Neuron (in vitro differentiated cells): Measurements from ENCODE around the gene MGMT.

Source experiments
- H2AFZ ChIP-seq: one replicate; pipeline ENCODE4 v1.6.1; 2013; ENCODE audit warnings: low read depth, mild to moderate bottlenecking, inconsistent platforms, low read length, moderate library complexity
- H3K27me3 ChIP-seq: one replicate; pipeline ENCODE4 v1.6.1; 2013; ENCODE audit warnings: low read length; ENCODE audit not compliant: insufficient read depth
- H3K36me3 ChIP-seq: one replicate; pipeline ENCODE4 v1.6.1; 2013; ENCODE audit warnings: low read length; ENCODE audit not compliant: insufficient read depth
- H3K4me1 ChIP-seq: one replicate; pipeline ENCODE4 v1.6.1; 2013; ENCODE audit warnings: low read length; ENCODE audit not compliant: insufficient read depth
- H3K4me3 ChIP-seq: 2 replicates; pipeline ENCODE4 v1.5.1; 2013; ENCODE audit warnings: mild to moderate bottlenecking, low read length, moderate library complexity
- H3K9me3 ChIP-seq: one replicate; pipeline ENCODE4 v1.6.1; 2013; ENCODE audit warnings: low read length

The MGMT gene

DNA sequence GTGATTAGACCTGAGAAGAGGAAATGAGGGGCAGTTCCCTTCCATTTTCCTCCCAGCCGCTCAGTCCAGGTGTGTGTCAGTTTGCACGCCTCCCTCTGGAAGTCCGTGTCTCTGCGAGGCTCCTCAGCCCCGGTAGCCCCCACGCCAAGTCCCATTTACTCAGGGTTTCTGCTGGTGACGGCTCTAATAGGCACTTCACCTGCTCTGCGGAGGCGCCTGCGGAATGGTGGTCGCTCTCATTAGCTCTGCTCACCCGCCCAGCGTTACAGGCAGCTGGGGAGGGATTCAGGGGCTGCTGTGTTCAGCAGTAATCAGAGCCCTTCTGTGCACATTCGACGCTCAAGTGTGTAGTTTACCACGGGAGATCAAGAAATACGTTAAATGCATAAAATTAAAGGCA lies 179.9 kb downstream of the MGMT start:
- Histone ChIP-seq H3K9me3 (no peaks in the 10 kb centered on the region), H3K27me3 (no peaks in the 10 kb centered on the region), H3K4me1 (no peaks in the 10 kb centered on the region), H3K36me3 (no peaks in the 10 kb centered on the region), H2AFZ (no peak overlapping the region), H3K4me3 (no peak overlapping the region)

- H2AFZ ChIP-seq: no peak overlapping the region
- no peaks in the 10 kb centered on the region for H3K9me3 ChIP-seq
- no peaks in the 10 kb centered on the region for H3K27me3 ChIP-seq
- H3K4me1 ChIP-seq: no peaks in the 10 kb centered on the region
- no peak overlapping the region for H3K4me3 ChIP-seq
- no peaks in the 10 kb centered on the region for H3K36me3 ChIP-seq
Observed at GRCh38 chr10:129647590-129647989, 180.5 kb downstream of the MGMT start.

GRCh38 chr10:129648856-129649255 lies 181.8 kb downstream of the MGMT start:
- Histone ChIP-seq H3K27me3 (no peaks in the 10 kb centered on the region), H3K9me3 (no peaks in the 10 kb centered on the region), H3K4me3 (no peak overlapping the region), H3K4me1 (no peaks in the 10 kb centered on the region), H2AFZ (no peak overlapping the region), H3K36me3 (no peaks in the 10 kb centered on the region)

- Histone ChIP-seq H3K9me3 (no peaks in the 10 kb centered on the region), H2AFZ (no peak overlapping the region), H3K4me1 (no peaks in the 10 kb centered on the region), H3K36me3 (no peaks in the 10 kb centered on the region), H3K27me3 (no peaks in the 10 kb centered on the region), H3K4me3 (no peak overlapping the region)
Observed at GRCh38 chr10:129652021-129652420, 185.0 kb downstream of the MGMT start.

DNA sequence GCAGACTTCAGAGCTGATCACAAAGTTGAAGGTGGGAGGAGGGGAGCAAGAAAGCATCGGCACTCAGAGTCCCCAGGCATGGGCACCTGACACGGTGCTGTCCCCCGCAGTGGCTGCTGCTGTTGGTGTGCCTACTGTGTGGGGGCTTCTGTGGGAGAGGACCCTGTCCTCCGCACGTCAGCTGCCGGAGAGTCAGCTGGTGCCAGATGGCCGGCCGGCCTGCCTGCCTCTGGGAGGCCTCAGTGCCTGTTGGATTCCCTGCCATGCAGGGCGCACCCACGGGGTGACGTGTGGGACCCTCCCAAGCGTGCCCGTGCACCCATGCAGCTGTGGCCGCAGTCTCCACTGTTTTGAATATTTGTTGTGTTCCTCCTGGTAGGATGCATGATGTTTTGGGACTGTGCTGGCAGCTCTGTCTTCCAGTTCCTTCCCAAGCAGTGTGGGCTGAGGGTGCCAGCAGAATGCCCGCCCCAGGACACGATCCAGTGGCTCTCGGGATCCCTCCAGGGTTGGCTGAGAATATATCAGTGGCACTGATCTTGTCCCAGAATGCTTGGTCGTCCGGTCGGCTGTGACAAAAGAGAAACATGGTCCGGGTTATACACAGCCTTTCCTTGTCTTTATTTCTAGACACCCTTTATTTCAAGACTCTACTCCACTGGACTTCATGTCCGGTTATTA lies 185.6 kb downstream of the MGMT start:
- Histone ChIP-seq H2AFZ (no peak overlapping the region), H3K27me3 (no peaks in the 10 kb centered on the region), H3K36me3 (no peaks in the 10 kb centered on the region), H3K4me1 (peaks cover 5% of the 10 kb centered on the region), H3K4me3 (no peak overlapping the region), H3K9me3 (no peaks in the 10 kb centered on the region)

DNA sequence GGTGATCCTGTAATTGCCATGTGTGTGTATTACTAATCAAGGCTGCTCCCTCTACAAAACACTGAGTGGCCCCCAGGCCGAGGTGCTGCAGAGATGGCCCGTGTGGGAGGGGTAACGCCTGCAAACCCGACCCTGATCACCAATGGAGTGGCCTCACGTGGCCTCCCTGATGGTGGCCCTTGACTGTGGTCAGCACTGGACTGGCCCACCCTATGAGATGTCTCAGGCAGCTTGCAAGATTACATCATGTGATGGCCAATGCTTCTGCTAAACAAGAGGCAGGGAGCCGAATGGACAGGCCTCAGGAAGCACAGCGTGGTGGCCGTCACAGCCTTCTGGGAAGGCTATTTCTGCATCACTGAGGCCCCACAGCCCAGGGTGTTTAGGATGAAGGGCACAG lies 186.4 kb downstream of the MGMT start:
- H3K27me3 ChIP-seq: no peaks in the 10 kb centered on the region
- H3K36me3 ChIP-seq: no peaks in the 10 kb centered on the region
- H3K4me1 ChIP-seq: peaks cover 8% of the 10 kb centered on the region
- H3K9me3 ChIP-seq: no peaks in the 10 kb centered on the region
- H3K4me3 ChIP-seq: no peak overlapping the region
- no peak overlapping the region for H2AFZ ChIP-seq

GRCh38 chr10:129653861-129654260 lies 186.8 kb downstream of the MGMT start:
- Histone ChIP-seq H3K27me3 (no peaks in the 10 kb centered on the region), H3K4me3 (no peak overlapping the region), H3K36me3 (no peaks in the 10 kb centered on the region), H3K4me1 (peaks cover 8% of the 10 kb centered on the region), H3K9me3 (no peaks in the 10 kb centered on the region), H2AFZ (no peak overlapping the region)

GRCh38 chr10:129654461-129654860 lies 187.4 kb downstream of the MGMT start:
- Histone ChIP-seq H3K9me3 (no peaks in the 10 kb centered on the region), H3K36me3 (no peaks in the 10 kb centered on the region), H3K4me3 (no peak overlapping the region)

GRCh38 chr10:129655007-129655678 lies 188.1 kb downstream of the MGMT start:
- Histone ChIP-seq H2AFZ (no peak overlapping the region), H3K9me3 (no peaks in the 10 kb centered on the region), H3K27me3 (no peaks in the 10 kb centered on the region), H3K4me1 (peaks cover 8% of the 10 kb centered on the region), H3K4me3 (no peak overlapping the region), H3K36me3 (no peaks in the 10 kb centered on the region)

More at GRCh38 chr10:129654461-129654860, 187.4 kb downstream of the MGMT start:
- Histone ChIP-seq H2AFZ (no peak overlapping the region), H3K27me3 (no peaks in the 10 kb centered on the region), H3K4me1 (peaks cover 8% of the 10 kb centered on the region)

DNA sequence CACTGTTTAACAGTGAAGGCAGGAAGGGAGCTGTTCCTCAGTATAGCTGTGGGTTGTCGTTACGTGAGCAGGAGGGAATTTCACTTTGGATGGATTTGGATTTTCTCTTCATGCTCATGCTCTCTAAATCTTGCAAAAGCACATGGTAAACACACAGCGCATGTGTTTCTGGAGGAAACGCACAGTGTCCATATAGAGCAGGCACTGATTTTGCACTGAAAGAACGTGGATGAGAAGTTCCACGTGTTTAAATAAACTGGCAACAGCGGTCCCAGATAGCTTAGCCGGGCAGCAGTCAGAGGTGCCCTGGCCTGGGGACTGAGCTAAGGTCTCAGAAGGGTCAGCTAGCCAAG lies 188.6 kb downstream of the MGMT start:
- H3K36me3 ChIP-seq: no peaks in the 10 kb centered on the region
- H3K27me3 ChIP-seq: no peaks in the 10 kb centered on the region
- H2AFZ ChIP-seq: no peak overlapping the region
- H3K9me3 ChIP-seq: no peaks in the 10 kb centered on the region
- H3K4me1 ChIP-seq: peaks cover 8% of the 10 kb centered on the region
- H3K4me3 ChIP-seq: no peak overlapping the region

GRCh38 chr10:129656642-129657041 lies 189.6 kb downstream of the MGMT start:
- Histone ChIP-seq H3K4me1 (peaks cover 8% of the 10 kb centered on the region), H3K9me3 (no peaks in the 10 kb centered on the region), H3K4me3 (no peak overlapping the region), H2AFZ (no peak overlapping the region), H3K27me3 (no peaks in the 10 kb centered on the region), H3K36me3 (no peaks in the 10 kb centered on the region)

DNA sequence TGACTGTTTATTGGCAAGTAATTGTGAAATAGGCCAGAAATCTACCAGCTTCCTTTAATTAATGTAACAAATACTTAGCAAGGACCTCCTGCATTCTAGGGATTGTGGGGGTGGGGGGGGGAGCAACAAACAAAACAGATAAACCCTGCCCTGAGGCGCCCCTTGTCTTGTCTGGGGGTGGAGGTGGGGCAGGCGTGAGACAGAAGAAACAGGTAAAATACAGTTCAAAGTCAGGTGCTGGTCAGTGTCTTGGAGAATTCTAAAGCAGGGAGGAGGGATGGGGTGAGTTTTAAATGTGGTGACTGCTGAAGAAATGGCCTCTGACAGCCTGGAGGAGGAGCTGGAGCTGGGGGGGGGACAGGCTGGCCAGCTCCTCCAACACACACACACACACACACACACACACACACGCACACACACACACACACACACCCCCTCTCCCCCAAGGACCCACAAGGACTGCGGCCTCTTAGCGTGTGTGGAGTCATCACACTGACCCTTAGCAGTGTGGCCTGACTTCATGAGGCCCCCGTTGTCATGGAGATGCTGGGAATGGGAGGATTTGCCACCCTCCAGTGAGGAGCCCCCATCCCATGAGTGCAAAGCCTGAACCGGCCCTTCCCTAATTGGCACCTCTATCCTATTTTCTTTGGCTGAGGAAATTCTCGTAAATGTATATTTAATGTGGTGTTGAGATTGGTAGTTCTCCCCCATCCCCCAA lies 190.4 kb downstream of the MGMT start:
- no peak overlapping the region for H3K4me3 ChIP-seq

DNA sequence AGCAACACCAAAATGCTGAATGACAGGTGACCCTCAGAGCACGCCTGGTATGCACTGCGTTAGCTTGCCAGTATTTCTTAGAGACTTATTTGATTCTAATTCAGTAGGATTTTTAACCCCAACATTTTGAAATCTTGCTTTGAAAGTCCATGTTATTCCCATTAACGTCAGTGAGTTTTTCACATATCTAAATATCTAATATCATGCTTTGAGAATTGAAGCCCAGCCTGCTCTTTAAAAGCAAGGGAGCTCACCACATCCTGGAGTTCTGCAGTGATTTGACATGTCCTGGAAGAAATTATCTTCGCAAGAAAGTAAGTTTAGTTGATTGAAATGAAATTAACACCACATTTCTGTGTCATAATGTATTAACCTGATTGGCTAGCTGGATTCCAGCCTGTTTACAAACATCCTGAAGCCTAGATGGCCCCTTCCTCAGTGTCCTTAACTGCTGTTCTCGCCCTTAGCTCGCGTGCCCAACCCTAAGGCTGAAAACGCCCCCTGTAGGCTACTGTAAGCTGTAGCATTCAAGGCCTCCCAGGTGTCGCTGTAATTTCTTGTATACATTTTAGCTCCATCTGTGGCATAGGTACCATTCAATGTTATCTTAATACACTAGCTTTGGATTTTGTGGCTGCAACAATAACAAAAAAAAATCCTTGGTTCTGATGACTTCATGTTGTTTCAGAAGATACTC lies 191.5 kb downstream of the MGMT start:
- no peak overlapping the region for H2AFZ ChIP-seq
- no peaks in the 10 kb centered on the region for H3K36me3 ChIP-seq
- peaks cover 8% of the 10 kb centered on the region for H3K4me1 ChIP-seq
- no peak overlapping the region for H3K4me3 ChIP-seq
- H3K9me3 ChIP-seq: no peaks in the 10 kb centered on the region
- H3K27me3 ChIP-seq: no peaks in the 10 kb centered on the region

More for the DNA sequence above, 190.4 kb downstream of the MGMT start:
- H3K4me1 ChIP-seq: peaks cover 8% of the 10 kb centered on the region
- H3K36me3 ChIP-seq: no peaks in the 10 kb centered on the region
- no peaks in the 10 kb centered on the region for H3K9me3 ChIP-seq
- no peaks in the 10 kb centered on the region for H3K27me3 ChIP-seq
- no peak overlapping the region for H2AFZ ChIP-seq
